ENCODE data around the gene ERFE. TPM values are rescaled to one million over a fixed set of nuclear protein-coding genes. Genes with fewer than 3 reads are reported as not detected.
"Not testable (repeated sequence)": the region's sequence is repeated elsewhere in the genome, so short reads cannot be mapped to it uniquely, and the experiment has no call there.

Gene ERFE
- total RNA-seq, 1 experiment from 2014 or later = 1.8 TPM

DNA sequence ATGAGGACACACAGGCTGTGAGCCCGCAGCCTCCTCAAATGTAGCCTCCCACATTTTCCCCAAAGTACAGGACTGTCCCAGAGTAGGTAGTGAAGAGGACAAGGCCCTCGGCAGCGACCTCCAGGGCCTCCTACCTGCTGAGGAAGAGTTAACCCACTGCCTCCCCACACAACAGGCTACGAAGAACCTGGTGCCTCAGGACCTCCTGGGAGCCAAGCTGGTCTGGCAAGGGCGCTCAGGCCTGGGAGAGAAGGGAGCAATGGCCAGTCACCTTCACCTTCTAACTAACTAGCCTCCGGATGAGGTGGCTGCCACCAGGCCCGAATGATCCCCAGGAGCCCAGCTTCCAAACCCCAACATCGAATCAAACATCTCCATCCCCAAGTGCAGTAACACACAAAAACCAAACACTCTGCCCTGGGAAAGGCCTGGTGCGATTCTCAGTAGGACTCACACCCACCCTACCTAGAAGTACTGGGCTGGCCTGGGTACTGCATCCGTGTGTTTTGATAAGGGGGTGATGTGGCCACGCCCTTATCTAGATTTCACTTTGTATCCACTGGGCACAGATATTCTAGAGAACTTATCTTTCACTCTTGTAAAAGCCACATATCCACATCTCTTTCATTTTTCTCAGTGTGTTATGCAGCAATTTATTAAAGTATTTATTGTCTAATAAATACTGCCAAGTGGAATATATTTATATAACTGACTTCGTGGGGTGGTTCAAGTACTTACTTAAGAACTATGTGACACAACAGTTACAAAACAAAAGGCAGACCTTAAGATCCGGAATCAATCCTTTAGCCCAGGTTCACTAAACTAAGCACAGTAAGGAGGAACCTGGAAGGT lies 9.7 kb downstream of the ERFE start:
- DNase-seq (ENCODE audit: low read depth) = no peak

DNA sequence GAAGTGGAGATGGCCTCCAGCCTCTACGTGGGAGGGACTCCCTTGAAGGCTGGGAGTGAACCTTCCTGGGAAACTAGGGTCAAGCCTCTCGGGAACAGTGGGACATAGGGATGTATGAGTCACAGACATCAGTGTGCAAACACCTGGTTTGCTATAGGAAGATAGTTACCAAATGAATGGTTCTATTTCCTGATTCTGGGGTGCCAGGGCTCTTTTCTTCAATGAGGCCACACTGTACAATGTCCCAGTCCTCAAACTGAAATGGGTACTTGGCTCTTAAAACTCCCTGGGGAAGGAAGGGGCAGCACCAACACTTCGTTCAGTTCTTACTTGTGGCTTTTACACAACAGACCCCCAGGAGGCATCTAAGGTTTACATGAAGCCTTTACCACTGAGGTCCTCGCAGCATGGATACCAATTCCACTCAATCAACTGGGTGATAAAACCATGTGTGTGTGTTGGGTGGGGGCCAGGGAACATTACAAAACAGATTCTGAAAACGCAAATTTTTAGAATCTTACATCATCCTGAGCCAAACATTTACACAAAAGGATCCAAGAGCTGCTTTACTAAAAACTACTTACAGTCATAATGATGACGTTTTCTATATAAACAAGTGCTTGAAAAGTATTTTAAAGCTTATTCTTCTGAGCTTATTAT lies 10.4 kb downstream of the ERFE start:
- DNase-seq (ENCODE audit: low read depth) = peak; percentile 54

DNA sequence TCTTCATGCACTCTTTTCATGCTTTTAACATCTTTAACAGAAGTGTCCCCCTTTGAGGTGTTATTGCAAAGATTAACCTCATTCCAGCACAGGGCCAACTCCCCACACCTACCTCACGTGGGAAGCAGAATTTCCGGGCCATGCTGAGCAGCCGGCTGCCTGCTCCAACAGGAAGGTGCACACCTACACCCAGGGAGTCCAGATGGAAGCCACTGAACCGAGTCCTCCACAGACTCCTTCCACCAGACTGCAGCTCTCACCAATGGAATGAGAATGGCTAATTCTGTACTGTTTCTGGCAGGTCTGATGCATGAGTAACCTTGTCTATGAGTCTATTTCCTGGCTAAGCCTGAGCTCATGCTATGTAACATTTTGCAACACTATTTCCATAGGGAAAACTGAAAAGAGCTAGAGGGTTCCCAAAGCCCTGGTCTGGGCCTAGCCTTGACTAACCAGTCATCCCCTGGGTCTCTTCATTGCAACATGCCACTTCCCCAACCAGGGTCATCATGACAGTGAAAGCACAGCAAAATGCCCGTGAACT lies 11.0 kb downstream of the ERFE start:
- peak; percentile 71 for DNase-seq (ENCODE audit: low read depth)

DNA sequence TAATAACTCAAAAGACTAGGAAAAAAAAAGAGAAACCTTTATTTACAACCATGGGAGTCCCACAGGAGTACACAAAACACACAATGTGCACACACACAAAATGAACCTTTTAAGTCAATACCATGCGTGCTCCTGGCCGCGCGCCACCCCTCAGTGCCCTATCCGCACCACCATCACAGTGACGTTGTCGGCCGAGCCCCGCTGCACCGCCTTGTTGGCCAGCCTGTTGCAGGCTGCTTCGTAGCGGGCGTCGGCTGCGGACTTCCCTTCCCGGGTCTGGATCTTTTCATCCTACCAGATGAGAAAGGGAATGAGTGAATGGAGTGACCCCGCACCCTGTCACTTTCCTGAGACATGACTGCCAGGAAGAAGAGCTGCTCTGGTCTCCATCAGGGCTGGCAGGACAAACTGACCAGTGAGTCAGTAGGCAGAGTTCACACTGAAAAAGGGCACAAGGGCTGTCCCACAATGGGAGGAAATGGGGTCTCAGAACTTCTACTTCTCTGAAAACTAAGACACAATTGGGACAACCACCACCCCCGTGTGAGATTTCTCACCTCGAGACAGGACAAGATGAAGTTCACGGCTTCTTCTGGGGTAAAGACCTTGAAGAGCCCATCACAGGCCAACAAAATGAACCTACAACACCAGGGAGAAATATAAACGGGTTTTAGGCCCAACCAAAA lies 11.8 kb downstream of the ERFE start:
- no peak for DNase-seq (ENCODE audit: low read depth)

GRCh38 chr2:238171072-238171431 lies 12.3 kb downstream of the ERFE start:
- not testable (repeated sequence) for DNase-seq (ENCODE audit: low read depth)

DNA sequence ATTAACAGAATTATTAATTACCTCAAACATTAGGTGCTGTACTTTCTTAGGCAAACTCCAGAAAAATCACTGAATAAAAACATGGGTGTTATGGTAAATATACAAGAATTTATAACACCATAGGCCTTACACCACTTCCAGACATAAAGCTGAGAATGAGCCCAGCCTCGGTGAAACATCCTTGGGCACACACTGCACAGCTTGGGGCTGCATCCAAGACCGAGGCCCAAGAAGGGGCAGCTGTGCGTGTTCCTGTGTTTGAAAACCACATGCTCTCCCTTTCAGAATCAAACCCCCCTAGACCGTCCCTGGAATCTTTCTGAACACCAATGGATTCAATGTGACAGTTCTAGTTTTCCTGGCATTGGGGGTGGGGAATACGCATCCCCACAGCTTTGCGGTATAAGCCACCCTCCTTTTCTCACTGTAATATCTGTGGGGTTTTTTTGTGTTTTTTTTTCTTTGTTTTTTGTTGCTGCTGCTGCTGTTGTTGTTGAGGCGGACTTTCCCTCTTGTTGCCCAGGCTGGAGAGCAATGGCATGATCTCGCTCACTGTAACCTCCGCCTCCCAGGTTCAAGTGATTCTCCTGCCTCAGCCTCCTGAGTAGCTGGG lies 12.9 kb downstream of the ERFE start:
- DNase-seq (ENCODE audit: low read depth) = no peak

- DNase-seq (ENCODE audit: low read depth) = no peak
Measured at GRCh38 chr2:238172439-238172838, 13.7 kb downstream of the ERFE start.

DNA sequence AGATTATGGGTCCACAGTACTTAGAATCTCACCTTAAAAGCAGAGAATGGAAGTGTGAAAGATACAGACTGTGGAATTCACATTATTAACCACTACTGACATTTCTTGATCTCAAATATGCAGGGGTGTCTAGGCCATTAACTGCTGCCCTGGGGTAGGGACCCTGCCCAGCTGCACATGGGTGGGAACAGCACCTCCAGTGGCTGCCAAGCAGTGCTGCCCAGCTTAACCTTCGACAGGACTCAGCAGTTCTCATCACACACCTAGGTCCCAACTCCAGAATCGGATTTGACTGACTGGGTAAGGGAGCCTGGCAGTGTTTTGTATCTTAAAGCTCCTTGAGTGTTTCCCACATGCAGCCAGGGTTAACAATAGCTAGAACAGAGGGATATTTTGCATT lies 14.9 kb downstream of the ERFE start:
- no peak for DNase-seq (ENCODE audit: low read depth)

- DNase-seq (ENCODE audit: low read depth) = no peak
Measured at GRCh38 chr2:238174291-238174690, 15.5 kb downstream of the ERFE start.

DNA sequence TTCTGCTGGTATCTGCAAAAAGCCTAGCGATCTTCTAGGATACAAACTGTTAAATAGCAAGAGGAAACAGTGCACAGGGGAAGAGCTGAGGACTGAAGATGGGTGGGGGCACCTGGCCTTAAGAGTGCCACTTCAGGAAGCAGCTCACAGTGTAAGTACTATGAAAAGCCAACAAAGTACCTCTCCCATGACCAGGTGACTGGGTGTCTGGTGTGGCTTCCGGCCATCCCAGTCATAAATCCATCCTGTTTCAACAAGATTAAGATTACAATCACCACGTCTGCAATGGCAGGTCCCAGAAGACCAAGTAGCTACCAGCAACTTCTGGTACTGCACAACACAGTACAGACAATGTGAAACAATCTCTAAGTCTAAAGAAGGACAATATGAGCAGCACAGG lies 15.9 kb downstream of the ERFE start:
- no peak for DNase-seq (ENCODE audit: low read depth)

DNA sequence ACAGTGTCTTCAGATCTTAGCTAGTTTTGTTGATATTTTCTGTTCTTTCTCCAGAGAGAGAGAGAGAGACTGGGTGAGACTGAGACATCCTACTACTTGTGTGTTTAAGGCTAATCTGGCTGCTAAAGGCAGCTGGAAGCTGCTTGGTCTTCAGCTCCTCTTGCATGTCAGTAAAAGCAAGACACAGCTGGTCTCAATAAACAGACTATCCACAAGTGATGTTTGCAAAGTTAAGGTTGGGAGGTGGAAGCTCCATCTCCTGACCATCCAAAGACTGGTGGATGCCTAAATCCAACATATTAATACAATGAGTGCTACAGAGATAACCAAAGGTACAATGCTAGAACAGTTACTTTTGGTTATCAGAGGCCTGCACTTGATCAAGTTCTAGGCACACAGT lies 17.8 kb downstream of the ERFE start:
- no peak for DNase-seq (ENCODE audit: low read depth)

GRCh38 chr2:238180554-238180953 lies 21.8 kb downstream of the ERFE start:
- no peak for DNase-seq (ENCODE audit: low read depth)

DNA sequence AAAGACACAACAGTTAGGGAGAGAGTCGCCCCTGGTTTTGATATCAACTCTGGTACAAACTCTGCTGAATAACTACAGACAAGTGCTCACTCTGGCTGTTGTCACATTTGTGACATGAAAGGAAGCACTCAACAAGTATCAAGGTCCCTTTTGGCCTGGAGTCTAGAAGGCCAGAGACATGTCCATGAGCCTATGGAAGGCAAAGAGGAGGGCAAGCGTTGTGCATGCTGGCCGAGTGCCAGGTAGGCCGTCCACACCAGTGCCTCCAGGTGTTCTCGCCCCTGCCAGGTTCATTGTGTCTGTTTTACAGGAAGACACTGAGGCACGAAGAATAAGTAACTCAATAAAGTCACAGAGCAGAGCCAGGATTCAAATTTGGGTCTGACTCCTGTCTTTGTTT lies 23.6 kb downstream of the ERFE start:
- no peak for DNase-seq (ENCODE audit: low read depth)

DNA sequence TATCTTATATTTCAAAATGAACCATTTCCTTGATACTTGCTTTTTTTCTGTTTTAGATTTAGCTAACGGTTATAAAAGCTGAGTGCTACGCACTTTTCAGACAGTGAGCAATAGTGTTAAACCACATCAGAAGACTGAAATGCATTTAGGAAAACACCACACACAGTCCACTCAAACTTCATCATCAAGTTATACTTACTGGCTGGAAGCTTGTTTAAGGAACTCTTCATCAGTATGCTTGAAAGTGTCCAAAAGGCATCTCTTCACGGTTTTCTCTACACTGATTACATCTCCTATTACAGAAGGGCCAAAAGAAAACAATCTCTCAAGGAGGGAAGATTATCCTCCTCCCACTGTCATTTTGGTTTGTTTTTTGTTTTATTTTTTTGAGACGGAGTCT lies 25.1 kb downstream of the ERFE start:
- no peak for DNase-seq (ENCODE audit: low read depth)

DNA sequence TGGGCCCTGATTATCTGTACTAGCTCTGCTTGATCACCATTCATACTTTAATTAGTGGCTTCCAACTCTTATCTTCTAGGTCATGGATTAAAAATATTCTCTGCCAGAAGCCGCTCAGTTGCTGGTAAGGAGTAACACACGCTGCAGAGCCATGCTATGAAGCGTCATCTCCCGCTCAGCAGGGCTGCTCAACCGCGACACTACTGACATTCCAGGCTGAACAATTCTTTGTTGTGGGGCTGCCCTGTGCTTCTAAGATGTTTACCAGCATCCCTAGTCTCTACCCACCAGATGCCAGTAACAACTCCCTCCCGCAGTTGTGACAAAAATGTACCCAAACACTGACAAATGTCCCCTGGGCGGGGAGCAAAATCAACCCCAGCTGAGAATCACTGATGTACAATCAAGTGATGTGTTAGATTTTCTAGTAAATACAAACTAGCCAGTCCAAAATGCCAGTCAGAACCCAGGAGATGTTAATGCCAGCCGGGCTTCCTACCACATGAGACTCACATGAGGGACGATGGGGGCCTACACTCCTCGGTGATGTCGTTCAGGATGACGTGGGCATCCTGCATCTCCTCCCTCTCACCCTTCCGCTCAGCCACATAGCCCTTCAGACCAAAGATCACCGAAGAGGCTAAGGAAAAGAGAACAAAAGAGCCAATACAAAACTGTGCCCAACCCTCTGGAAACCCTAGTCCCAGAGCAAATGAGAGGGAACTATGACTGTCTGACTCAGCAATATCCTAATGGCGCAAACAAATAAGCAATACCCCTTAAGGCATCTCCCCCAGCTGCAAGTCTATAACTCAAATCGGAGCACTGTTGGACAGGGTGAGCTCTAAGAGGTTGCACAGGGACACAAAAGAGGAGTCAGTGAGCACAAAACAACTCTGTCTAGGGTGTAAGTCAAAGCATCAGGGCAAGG lies 29.1 kb downstream of the ERFE start:
- no peak for DNase-seq (ENCODE audit: low read depth)

DNA sequence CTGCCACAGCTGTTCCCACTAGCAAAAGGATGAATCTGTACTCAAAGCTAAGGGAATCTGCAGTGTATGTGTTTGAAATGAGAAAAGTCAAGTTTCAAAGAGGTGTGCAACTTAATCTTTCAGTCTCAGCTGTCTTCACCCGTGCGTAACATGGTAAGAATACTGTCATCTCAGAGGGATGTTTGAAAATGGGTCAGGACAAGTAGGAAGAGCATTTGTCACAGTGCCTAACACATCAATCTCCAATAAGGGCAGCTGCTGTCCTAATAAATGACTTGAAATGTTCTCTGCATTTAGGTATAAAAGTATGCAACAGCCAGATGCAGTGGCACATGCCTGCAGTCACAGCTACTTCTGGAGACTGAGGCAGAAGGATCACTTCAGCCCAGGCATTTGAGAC lies 31.7 kb downstream of the ERFE start:
- no peak for DNase-seq (ENCODE audit: low read depth)

DNA sequence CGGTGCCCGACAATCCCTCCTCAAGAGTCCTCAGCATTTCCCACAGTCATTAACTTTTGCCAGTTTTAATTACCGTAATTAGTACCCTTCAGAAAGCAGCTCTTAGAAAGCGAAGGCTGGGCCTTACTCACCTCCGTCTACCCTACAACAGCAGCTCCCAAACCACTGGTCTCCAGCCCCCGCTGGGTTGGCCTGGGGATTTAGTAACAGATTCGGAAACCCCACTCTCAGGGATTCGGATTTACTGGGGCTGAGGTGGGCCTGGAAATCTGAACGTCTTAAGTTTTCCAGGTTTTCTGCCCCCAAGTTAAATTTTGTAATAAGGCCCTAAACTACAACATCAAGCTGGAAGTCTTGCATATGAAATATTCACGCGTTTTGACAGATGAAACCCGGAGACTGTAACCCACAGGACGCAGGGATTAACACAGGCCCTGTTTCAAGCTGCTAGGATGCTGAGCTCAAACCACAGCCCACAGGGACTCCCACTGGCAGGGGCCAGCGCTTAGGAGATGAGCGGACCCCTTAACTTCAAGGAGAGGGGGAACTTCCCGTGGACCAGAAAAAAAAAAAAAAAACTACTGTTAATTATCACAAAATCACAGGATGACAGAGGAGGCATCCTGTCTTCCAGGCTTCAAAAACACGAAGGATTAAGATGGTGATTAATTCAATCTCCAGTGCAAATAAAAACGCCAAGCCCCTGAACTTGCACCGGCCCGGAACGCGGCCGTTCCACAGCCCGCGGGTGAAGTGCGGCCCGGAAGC lies 43.7 kb downstream of the ERFE start:
- DNase-seq (ENCODE audit: low read depth) = no peak

- peak; percentile 84 for DNase-seq (ENCODE audit: low read depth)
Measured at GRCh38 chr2:238203094-238203972, 44.6 kb downstream of the ERFE start, which contains the start of gene ILKAP. Gene ILKAP (minus strand): TSS chr2:238203695. CDS start chr2:238203553, 142 bp downstream.

Data from RPMI7951 (cell line).